ENCODE data around the gene TPH1.
A peak's percentile ranks its signal among the peaks of the same experiment; 100 is the strongest.

Gene TPH1

DNA sequence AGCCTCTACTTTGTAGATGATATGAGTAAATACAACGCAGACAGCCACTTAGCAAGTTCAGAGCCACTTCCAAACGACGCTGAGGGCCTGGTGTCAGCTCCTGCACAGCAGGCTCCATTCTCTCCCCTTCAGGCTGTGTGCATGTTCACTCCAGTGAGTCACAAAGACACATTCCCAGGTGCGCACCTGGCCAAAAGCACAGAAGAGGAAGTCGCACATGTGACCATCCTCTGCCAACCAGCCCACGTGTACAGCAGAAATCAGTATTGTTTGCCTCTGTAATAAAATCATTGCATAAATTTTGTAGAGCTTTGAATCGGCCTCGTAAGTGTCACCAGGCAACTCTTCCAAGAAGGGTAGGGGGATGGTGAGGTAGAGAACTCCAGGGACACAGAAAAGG, 19.5 kb upstream of the TPH1 start:
- H3K18ac ChIP-seq (ENCODE audit: low read depth in 1 of 2, low read length in 2 of 2) = no peak overlapping the region
- H3K79me1 ChIP-seq (replicated peaks; ENCODE audit: low read length, poor library complexity, severe bottlenecking) = no peaks in the 10 kb centered on the region
- no peak overlapping the region for H3K4me3 ChIP-seq (ENCODE audit: insufficient read depth in 1 of 2, low read depth in 1 of 2, low read length in 2 of 2)
- H2BK15ac ChIP-seq (ENCODE audit: low read depth, poor library complexity, severe bottlenecking) = no peak overlapping the region
- H4K91ac ChIP-seq (ENCODE audit: low read length) = no peak overlapping the region
- no peak for DNase-seq
- no peak overlapping the region for H3K9ac ChIP-seq (ENCODE audit: low read length)
- 92% methylated on average over 8 of the region's 8 CpGs for WGBS
- H3K4ac ChIP-seq (ENCODE audit: low read depth in 1 of 2, low read length in 2 of 2) = no peak overlapping the region
- H3K27me3 ChIP-seq (ENCODE audit: control insufficient read depth in 1 of 2, insufficient read depth in 1 of 2, low read length in 2 of 2) = no peaks in the 10 kb centered on the region
- no peaks in the 10 kb centered on the region for H3K9me3 ChIP-seq (ENCODE audit: control insufficient read depth, low read length)
- no peak overlapping the region for H2BK120ac ChIP-seq (ENCODE audit: low read depth, low read length)
- no peak overlapping the region for H3K23ac ChIP-seq (ENCODE audit: low read length in 2 of 2)
- H3K4me1 ChIP-seq (ENCODE audit: control insufficient read depth, insufficient read depth, low read depth, low read length) = no peaks in the 10 kb centered on the region
- H4K8ac ChIP-seq (ENCODE audit: low read length) = no peak overlapping the region
- H2AFZ ChIP-seq (ENCODE audit: low read depth, low read length) = no peak overlapping the region
- H3K27ac ChIP-seq (ENCODE audit: low read length, poor library complexity, severe bottlenecking) = no peak overlapping the region
- no peak overlapping the region for H2AK5ac ChIP-seq (ENCODE audit: low read length, severe bottlenecking)
- no peak overlapping the region for H2BK5ac ChIP-seq (ENCODE audit: low read depth, low read length, poor library complexity, severe bottlenecking)
- H3K4me2 ChIP-seq (ENCODE audit: low read length, poor library complexity, severe bottlenecking) = no peak overlapping the region
- H2BK12ac ChIP-seq (ENCODE audit: low read length in 2 of 2) = no peak overlapping the region
- H3K36me3 ChIP-seq (ENCODE audit: control insufficient read depth in 1 of 2, insufficient read depth in 2 of 2, low read depth in 1 of 2, low read length in 2 of 2) = no peaks in the 10 kb centered on the region
- no peak overlapping the region for H3K14ac ChIP-seq (ENCODE audit: low read length in 2 of 2)

DNA sequence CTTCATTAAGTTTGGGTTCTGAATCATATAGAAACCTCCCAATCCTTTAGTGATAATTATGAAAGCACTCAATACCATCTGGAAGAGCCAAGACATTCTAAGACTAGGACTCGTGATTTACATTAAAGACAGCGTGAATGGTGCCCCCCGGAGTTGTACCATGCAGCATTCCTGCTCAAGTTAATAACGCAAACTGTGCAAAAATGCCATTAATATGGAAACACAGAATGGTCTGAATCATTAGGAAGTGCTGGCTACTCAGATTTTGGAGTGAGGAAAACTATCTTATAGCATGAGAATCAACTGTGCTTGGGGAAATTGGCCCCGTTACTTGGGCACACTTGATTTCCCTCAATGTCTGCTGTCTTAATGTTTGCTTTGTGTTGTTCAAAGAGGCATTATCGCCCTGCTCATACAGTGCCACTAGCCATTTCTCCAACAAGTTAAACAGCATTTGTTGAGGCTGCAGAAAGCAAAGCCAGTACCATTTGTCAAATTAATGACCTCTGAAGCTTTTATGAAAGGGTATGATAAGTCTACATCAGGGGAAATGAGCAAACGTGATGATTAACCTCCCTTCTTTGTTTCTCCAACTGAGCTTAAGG, 18.5 kb upstream of the TPH1 start:
- H2BK5ac ChIP-seq (ENCODE audit: low read depth, low read length, poor library complexity, severe bottlenecking) = no peak overlapping the region
- no peaks in the 10 kb centered on the region for H3K79me1 ChIP-seq (replicated peaks; ENCODE audit: low read length, poor library complexity, severe bottlenecking)
- H3K14ac ChIP-seq (ENCODE audit: low read length in 2 of 2) = no peak overlapping the region
- no peak overlapping the region for H4K91ac ChIP-seq (ENCODE audit: low read length)
- 98% methylated on average over 7 of the region's 7 CpGs for WGBS
- no peak overlapping the region for H2AK5ac ChIP-seq (ENCODE audit: low read length, severe bottlenecking)
- no peak overlapping the region for H2AFZ ChIP-seq (ENCODE audit: low read depth, low read length)
- no peak overlapping the region for H3K4me2 ChIP-seq (ENCODE audit: low read length, poor library complexity, severe bottlenecking)
- H3K4ac ChIP-seq (ENCODE audit: low read depth in 1 of 2, low read length in 2 of 2) = no peak overlapping the region
- H3K9me3 ChIP-seq (ENCODE audit: control insufficient read depth, low read length) = no peaks in the 10 kb centered on the region
- no peak for DNase-seq
- H4K8ac ChIP-seq (ENCODE audit: low read length) = no peak overlapping the region
- H3K4me1 ChIP-seq (ENCODE audit: control insufficient read depth, insufficient read depth, low read depth, low read length) = no peaks in the 10 kb centered on the region
- H3K4me3 ChIP-seq (ENCODE audit: insufficient read depth in 1 of 2, low read depth in 1 of 2, low read length in 2 of 2) = no peak overlapping the region
- H3K27ac ChIP-seq (ENCODE audit: low read length, poor library complexity, severe bottlenecking) = no peak overlapping the region
- H3K23ac ChIP-seq (ENCODE audit: low read length in 2 of 2) = no peak overlapping the region
- H2BK120ac ChIP-seq (ENCODE audit: low read depth, low read length) = no peak overlapping the region
- H3K9ac ChIP-seq (ENCODE audit: low read length) = no peak overlapping the region
- H3K36me3 ChIP-seq (ENCODE audit: control insufficient read depth in 1 of 2, insufficient read depth in 2 of 2, low read depth in 1 of 2, low read length in 2 of 2) = no peaks in the 10 kb centered on the region
- no peak overlapping the region for H2BK15ac ChIP-seq (ENCODE audit: low read depth, poor library complexity, severe bottlenecking)
- H3K18ac ChIP-seq (ENCODE audit: low read depth in 1 of 2, low read length in 2 of 2) = no peak overlapping the region
- H2BK12ac ChIP-seq (ENCODE audit: low read length in 2 of 2) = no peak overlapping the region
- H3K27me3 ChIP-seq (ENCODE audit: control insufficient read depth in 1 of 2, insufficient read depth in 1 of 2, low read length in 2 of 2) = no peaks in the 10 kb centered on the region

DNA sequence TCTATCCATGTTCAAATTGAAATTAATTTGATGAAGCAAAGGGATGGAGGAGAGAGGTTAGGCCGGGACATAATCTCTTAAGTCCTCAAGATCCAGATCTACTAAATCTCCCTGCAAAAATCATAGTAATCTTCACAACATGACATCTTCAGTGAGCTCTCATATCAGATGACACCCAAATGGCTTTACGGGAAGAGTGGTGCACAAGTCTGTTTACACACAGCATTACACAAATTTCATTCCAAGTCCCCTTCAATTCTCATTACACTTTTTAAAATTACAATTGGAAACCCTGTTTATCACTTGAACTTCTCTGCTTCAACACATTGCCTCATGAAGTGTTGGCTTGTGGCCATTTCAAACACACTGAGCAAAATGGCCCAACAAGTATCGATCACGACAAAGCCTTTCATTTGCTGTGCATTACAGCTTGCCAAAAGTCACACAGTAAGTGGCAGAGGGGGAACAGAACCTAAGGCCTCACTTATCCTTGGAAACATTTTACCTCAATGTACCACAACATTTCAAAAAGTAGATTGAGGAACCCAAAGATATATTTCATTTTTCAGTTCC, 17.9 kb upstream of the TPH1 start:
- Histone ChIP-seq H3K9ac (ENCODE audit: low read length) (no peak overlapping the region), H3K4me2 (ENCODE audit: low read length, poor library complexity, severe bottlenecking) (no peak overlapping the region), H2AK5ac (ENCODE audit: low read length, severe bottlenecking) (no peak overlapping the region), H2BK120ac (ENCODE audit: low read depth, low read length) (no peak overlapping the region), H3K4me3 (ENCODE audit: insufficient read depth in 1 of 2, low read depth in 1 of 2, low read length in 2 of 2) (no peak overlapping the region), H3K27ac (ENCODE audit: low read length, poor library complexity, severe bottlenecking) (no peak overlapping the region), H3K23ac (ENCODE audit: low read length in 2 of 2) (no peak overlapping the region), H2BK12ac (ENCODE audit: low read length in 2 of 2) (no peak overlapping the region), H4K91ac (ENCODE audit: low read length) (no peak overlapping the region), H3K4ac (ENCODE audit: low read depth in 1 of 2, low read length in 2 of 2) (no peak overlapping the region), H3K36me3 (ENCODE audit: control insufficient read depth in 1 of 2, insufficient read depth in 2 of 2, low read depth in 1 of 2, low read length in 2 of 2) (no peaks in the 10 kb centered on the region), H2AFZ (ENCODE audit: low read depth, low read length) (no peak overlapping the region), H3K27me3 (ENCODE audit: control insufficient read depth in 1 of 2, insufficient read depth in 1 of 2, low read length in 2 of 2) (no peaks in the 10 kb centered on the region), H3K14ac (ENCODE audit: low read length in 2 of 2) (no peak overlapping the region), H4K8ac (ENCODE audit: low read length) (no peak overlapping the region), H3K4me1 (ENCODE audit: control insufficient read depth, insufficient read depth, low read depth, low read length) (no peaks in the 10 kb centered on the region), H2BK15ac (ENCODE audit: low read depth, poor library complexity, severe bottlenecking) (no peak overlapping the region), H3K79me1 (replicated peaks; ENCODE audit: low read length, poor library complexity, severe bottlenecking) (no peaks in the 10 kb centered on the region), H3K18ac (ENCODE audit: low read depth in 1 of 2, low read length in 2 of 2) (no peak overlapping the region), H3K9me3 (ENCODE audit: control insufficient read depth, low read length) (no peaks in the 10 kb centered on the region), H2BK5ac (ENCODE audit: low read depth, low read length, poor library complexity, severe bottlenecking) (no peak overlapping the region)
- DNase-seq = no peak
- 95% methylated on average over 4 of the region's 4 CpGs for WGBS

DNA sequence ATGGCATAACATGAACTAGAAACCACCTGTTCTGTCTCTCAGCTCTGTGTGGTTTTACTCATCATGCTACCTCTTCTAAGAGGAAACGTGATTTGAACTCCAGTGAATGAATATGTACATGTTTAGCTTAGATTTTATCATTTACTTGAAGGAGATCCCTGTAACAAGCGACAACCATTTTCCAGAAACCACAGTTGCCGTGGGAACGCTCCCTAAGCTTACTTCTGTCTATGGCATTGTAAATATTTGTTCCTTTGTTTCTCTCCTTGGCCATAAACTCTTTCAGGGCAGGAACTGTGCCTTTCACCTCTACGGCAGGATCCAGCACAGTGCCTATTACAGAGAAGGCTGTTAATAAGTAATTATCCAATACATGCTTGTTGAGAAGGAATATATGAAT, 17.1 kb upstream of the TPH1 start:
- H3K36me3 ChIP-seq (ENCODE audit: control insufficient read depth in 1 of 2, insufficient read depth in 2 of 2, low read depth in 1 of 2, low read length in 2 of 2) = no peaks in the 10 kb centered on the region
- no peaks in the 10 kb centered on the region for H3K79me1 ChIP-seq (replicated peaks; ENCODE audit: low read length, poor library complexity, severe bottlenecking)
- WGBS = 89% methylated on average over 3 of the region's 5 CpGs

More for the DNA sequence above, 17.1 kb upstream of the TPH1 start:
- Histone ChIP-seq H3K4me3 (ENCODE audit: insufficient read depth in 1 of 2, low read depth in 1 of 2, low read length in 2 of 2) (no peak overlapping the region), H3K18ac (ENCODE audit: low read depth in 1 of 2, low read length in 2 of 2) (no peak overlapping the region), H3K4ac (ENCODE audit: low read depth in 1 of 2, low read length in 2 of 2) (no peak overlapping the region), H3K27me3 (ENCODE audit: control insufficient read depth in 1 of 2, insufficient read depth in 1 of 2, low read length in 2 of 2) (no peaks in the 10 kb centered on the region), H3K9ac (ENCODE audit: low read length) (no peak overlapping the region), H3K14ac (ENCODE audit: low read length in 2 of 2) (no peak overlapping the region), H2AFZ (ENCODE audit: low read depth, low read length) (no peak overlapping the region), H3K27ac (ENCODE audit: low read length, poor library complexity, severe bottlenecking) (no peak overlapping the region), H2BK120ac (ENCODE audit: low read depth, low read length) (no peak overlapping the region), H4K91ac (ENCODE audit: low read length) (no peak overlapping the region), H3K4me1 (ENCODE audit: control insufficient read depth, insufficient read depth, low read depth, low read length) (no peaks in the 10 kb centered on the region), H3K23ac (ENCODE audit: low read length in 2 of 2) (no peak overlapping the region), H3K9me3 (ENCODE audit: control insufficient read depth, low read length) (no peaks in the 10 kb centered on the region), H2AK5ac (ENCODE audit: low read length, severe bottlenecking) (no peak overlapping the region), H3K4me2 (ENCODE audit: low read length, poor library complexity, severe bottlenecking) (no peak overlapping the region), H4K8ac (ENCODE audit: low read length) (no peak overlapping the region), H2BK15ac (ENCODE audit: low read depth, poor library complexity, severe bottlenecking) (no peak overlapping the region), H2BK12ac (ENCODE audit: low read length in 2 of 2) (no peak overlapping the region), H2BK5ac (ENCODE audit: low read depth, low read length, poor library complexity, severe bottlenecking) (no peak overlapping the region)
- peak; percentile 48 for DNase-seq

Data from mesenchymal stem cell (in vitro differentiated cells and primary cell).